Measurements from ENCODE around the gene GPR39. TPM values are rescaled to one million over a fixed set of nuclear protein-coding genes. Genes with fewer than 3 reads are reported as not detected.

GPR39 gene
- total RNA-seq, 2 experiments from 2014 or later = 0.13 TPM; not detected in 1

DNA sequence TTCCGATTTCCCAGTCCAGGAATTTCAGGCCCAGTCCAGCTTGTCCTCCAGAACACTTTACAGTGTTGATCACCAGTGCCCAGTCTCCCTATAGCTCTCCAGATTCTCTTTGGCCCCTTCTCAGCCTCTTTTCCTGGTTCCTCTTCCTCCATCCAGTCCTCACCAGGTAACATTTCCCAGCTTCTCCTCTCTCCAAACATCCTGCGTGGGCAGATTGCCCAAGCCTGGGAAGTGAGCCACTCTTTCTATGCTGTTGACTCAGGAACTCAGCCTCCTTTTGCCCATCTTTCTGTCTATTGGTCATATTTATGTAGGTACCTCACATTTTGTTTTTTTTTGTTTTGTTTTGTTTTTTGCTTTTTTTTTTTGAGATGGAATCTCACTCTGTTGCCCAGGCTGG is 144.0 kb downstream of the GPR39 start:
- Histone ChIP-seq H3K36me3 (ENCODE audit: insufficient read depth, low read length) (no peaks in the 10 kb centered on the region), H3K9me3 (ENCODE audit: low read length) (no peaks in the 10 kb centered on the region), H3K79me2 (ENCODE audit: insufficient read depth, low read depth, low read length) (no peaks in the 10 kb centered on the region), H4K20me1 (ENCODE audit: insufficient read depth, low read length) (no peaks in the 10 kb centered on the region), H3K27ac (ENCODE audit: low read depth, low read length, poor library complexity, severe bottlenecking) (no peak overlapping the region), H3K4me1 (ENCODE audit: insufficient read depth, low read length, poor library complexity, severe bottlenecking) (no peaks in the 10 kb centered on the region), H3K4me2 (ENCODE audit: low read length) (no peak overlapping the region), H2AFZ (ENCODE audit: low read length) (no peak overlapping the region), H3K4me3 (ENCODE audit: low read depth, low read length, poor library complexity, severe bottlenecking) (no peak overlapping the region), H3K9me2 (ENCODE audit: insufficient read depth, low read length) (no peaks in the 10 kb centered on the region)
- no peak for TF ChIP-seq CTCF (conservative IDR thresholded peaks at IDR 0.05; ENCODE audit: low read length)
- TF ChIP-seq EZH2phosphoT487 (IDR thresholded peaks at IDR 0.05; ENCODE audit: borderline replicate concordance, low read depth, low read length) = no peak
- intact Hi-C loops (cut with micrococcal nuclease; ENCODE audit: unreplicated experiment) = no loop called here
- ChIA-PET POLR2A (interaction anchor here (0.7 kb wide), 1 partner anchor 121 kb away, joined by 3 read pairs; no protein-coding TSS in a partner anchor), CTCF (ENCODE audit: unreplicated experiment) (no interaction called here)
- no peak for DNase-seq (ENCODE audit: low spot score)
- BruUV-seq (replicated peaks) = no TSS peak

- intact Hi-C loops (cut with micrococcal nuclease; ENCODE audit: unreplicated experiment) = no loop called here
- Histone ChIP-seq H3K4me2 (ENCODE audit: low read length) (no peak overlapping the region), H3K79me2 (ENCODE audit: insufficient read depth, low read depth, low read length) (no peaks in the 10 kb centered on the region), H3K27ac (ENCODE audit: low read depth, low read length, poor library complexity, severe bottlenecking) (no peak overlapping the region), H3K9me2 (ENCODE audit: insufficient read depth, low read length) (no peaks in the 10 kb centered on the region), H3K9me3 (ENCODE audit: low read length) (no peaks in the 10 kb centered on the region), H3K4me3 (ENCODE audit: low read depth, low read length, poor library complexity, severe bottlenecking) (no peak overlapping the region), H4K20me1 (ENCODE audit: insufficient read depth, low read length) (no peaks in the 10 kb centered on the region), H2AFZ (ENCODE audit: low read length) (no peak overlapping the region), H3K36me3 (ENCODE audit: insufficient read depth, low read length) (no peaks in the 10 kb centered on the region), H3K4me1 (ENCODE audit: insufficient read depth, low read length, poor library complexity, severe bottlenecking) (no peaks in the 10 kb centered on the region)
- CTCF ChIA-PET (ENCODE audit: unreplicated experiment) = no interaction called here
- DNase-seq (ENCODE audit: low spot score) = no peak
- BruUV-seq (replicated peaks) = no TSS peak
- TF ChIP-seq CTCF (conservative IDR thresholded peaks at IDR 0.05; ENCODE audit: low read length) (no peak), EZH2phosphoT487 (IDR thresholded peaks at IDR 0.05; ENCODE audit: borderline replicate concordance, low read depth, low read length) (no peak)
- POLR2A ChIA-PET = no interaction called here
Observed at GRCh38 chr2:132562245-132562644, 145.6 kb downstream of the GPR39 start.

- H3K79me2 ChIP-seq (ENCODE audit: insufficient read depth, low read depth, low read length) = no peaks in the 10 kb centered on the region
- H3K4me3 ChIP-seq (ENCODE audit: low read depth, low read length, poor library complexity, severe bottlenecking) = no peak overlapping the region
- TF ChIP-seq EZH2phosphoT487 (IDR thresholded peaks at IDR 0.05; ENCODE audit: borderline replicate concordance, low read depth, low read length) (no peak), CTCF (conservative IDR thresholded peaks at IDR 0.05; ENCODE audit: low read length) (no peak)
- no TSS peak for BruUV-seq (replicated peaks)
- no peaks in the 10 kb centered on the region for H3K36me3 ChIP-seq (ENCODE audit: insufficient read depth, low read length)
- no peaks in the 10 kb centered on the region for H3K4me1 ChIP-seq (ENCODE audit: insufficient read depth, low read length, poor library complexity, severe bottlenecking)
- H4K20me1 ChIP-seq (ENCODE audit: insufficient read depth, low read length) = no peaks in the 10 kb centered on the region
- intact Hi-C loops (cut with micrococcal nuclease; ENCODE audit: unreplicated experiment) = no loop called here
- CTCF ChIA-PET (ENCODE audit: unreplicated experiment) = no interaction called here
- POLR2A ChIA-PET = no interaction called here
- H3K9me2 ChIP-seq (ENCODE audit: insufficient read depth, low read length) = no peaks in the 10 kb centered on the region
- no peak overlapping the region for H3K4me2 ChIP-seq (ENCODE audit: low read length)
- H2AFZ ChIP-seq (ENCODE audit: low read length) = no peak overlapping the region
- H3K9me3 ChIP-seq (ENCODE audit: low read length) = no peaks in the 10 kb centered on the region
- DNase-seq (ENCODE audit: low spot score) = no peak
- H3K27ac ChIP-seq (ENCODE audit: low read depth, low read length, poor library complexity, severe bottlenecking) = no peak overlapping the region
Observed at GRCh38 chr2:132564065-132564464, 147.5 kb downstream of the GPR39 start.
